Measurements from ENCODE around the gene NLRC5.
"Not testable (repeated sequence)": the region's sequence is repeated elsewhere in the genome, so short reads cannot be mapped to it uniquely, and the experiment has no call there.

NLRC5 gene

GRCh38 chr16:56983211-56983751 is 6.1 kb upstream of the NLRC5 start:
- no peak for DNase-seq (ENCODE audit: low read depth)

- no peak for DNase-seq (ENCODE audit: low read depth)
Measured at GRCh38 chr16:56984639-56985038, 4.7 kb upstream of the NLRC5 start.

- DNase-seq (ENCODE audit: low read depth) = peak; percentile 82
Measured at GRCh38 chr16:56985288-56985961, 3.9 kb upstream of the NLRC5 start.

DNA sequence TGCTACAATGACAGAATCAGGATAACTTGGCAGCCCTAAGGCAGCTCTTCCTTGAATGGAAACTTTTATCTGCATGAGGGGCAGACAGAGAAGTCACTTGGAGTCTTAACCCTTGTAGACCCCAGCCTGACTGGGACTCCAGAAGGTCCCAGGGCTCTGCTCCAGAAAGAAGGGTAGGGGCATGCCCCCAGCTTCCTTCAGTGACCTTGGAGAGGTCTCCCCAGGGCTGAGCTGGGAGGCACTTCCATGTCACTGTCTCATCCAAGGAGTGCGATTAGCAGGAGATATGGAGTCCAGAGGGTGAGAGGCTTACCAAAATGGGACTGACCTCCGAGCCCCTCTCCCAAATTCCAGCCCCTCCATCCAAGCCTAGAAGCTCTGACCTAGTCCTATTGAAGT is 3.4 kb upstream of the NLRC5 start:
- no peak for DNase-seq (ENCODE audit: low read depth)

DNA sequence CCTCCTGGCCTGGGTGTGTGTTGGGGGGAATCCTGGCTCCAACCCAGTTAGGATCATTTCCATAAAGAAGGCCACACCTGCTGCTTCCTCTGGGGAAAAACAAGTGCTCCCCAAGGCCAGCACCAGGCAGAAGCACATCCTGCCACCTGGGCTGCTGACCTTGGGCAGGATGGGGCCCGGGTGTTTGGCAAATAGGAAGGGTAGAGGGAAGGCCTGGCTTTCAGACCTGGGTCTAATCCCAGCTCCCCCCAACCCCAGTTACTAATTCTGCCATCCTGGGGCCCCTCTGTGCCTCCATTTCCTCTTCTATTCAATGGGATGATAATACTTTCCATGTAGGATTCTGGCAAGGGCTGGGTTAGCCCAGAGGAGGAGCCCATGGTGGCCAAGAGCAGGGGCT is 3.0 kb upstream of the NLRC5 start:
- DNase-seq (ENCODE audit: low read depth) = no peak

- not testable (repeated sequence) for DNase-seq (ENCODE audit: low read depth)
Measured at GRCh38 chr16:56986908-56987307, 2.4 kb upstream of the NLRC5 start.

GRCh38 chr16:56987692-56988091 is 1.7 kb upstream of the NLRC5 start:
- DNase-seq (ENCODE audit: low read depth) = no peak

GRCh38 chr16:56988161-56988947 is 1.0 kb upstream of the NLRC5 start:
- DNase-seq (ENCODE audit: low read depth) = no peak

- DNase-seq (ENCODE audit: low read depth) = no peak
Measured at GRCh38 chr16:56989988-56990387, 631 bp downstream of the NLRC5 start.

DNA sequence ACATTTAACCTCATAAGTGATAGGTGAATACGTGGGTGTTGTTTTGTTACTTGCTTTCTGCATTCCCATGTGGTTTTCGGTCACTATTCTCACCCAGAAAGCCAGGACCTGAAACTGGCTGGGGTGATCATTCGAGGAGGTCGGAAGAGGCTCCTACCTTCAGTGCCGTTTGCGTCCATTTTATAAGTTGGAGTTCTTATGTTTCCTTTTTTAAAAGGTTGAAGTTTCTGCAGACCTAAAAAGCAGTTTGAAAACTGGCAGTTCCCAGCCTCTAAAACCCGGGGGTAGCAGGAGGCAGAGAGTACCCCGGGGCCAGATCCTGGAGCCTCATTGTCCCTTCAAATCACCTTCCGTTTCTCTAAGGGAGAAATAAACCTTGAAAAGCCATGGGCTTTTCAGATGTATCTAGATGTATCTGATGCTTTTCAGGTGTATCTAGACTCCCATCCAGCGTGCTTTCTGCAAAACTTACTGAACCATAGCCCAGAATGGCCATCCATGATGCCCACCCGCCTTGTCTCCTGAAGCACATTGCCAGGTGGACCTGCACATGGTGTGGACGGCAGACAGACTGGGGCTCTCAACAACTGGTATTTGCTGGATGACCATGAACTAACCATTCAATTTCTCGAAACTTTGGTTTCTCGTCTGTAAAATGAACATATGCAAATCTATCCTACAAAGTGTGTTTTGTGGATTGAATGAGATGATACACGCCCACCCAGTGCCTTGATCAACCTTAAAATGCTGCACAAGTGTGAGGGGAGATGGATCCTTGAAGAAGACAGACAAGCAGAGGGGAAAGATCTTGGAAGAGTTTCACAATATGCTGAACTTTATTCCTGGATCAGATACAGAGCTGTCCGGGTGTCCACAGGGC is 1.3 kb downstream of the NLRC5 start:
- no peak for DNase-seq (ENCODE audit: low read depth)

GRCh38 chr16:56992431-56992830 is 3.1 kb downstream of the NLRC5 start:
- DNase-seq (ENCODE audit: low read depth) = not testable (repeated sequence)

DNA sequence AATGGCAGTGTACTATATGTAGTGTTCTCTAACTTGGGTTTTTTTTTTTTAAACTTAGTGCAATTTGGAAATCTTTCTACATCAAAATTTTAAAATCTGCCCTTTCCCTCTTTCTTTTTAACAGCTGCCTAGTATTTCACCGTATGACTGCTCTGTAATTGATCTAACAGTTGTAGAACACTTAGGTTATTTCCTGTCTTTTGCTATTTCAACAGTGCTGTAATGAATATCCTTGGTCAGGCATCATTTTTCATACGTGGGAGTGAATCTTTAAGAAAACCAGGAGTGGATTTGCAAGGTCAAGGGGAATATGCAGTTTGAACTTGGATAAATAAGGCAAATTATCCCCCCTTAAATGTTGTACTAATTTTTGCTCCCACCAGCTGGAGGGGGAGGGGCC is 3.8 kb downstream of the NLRC5 start:
- DNase-seq (ENCODE audit: low read depth) = peak; percentile 49

DNA sequence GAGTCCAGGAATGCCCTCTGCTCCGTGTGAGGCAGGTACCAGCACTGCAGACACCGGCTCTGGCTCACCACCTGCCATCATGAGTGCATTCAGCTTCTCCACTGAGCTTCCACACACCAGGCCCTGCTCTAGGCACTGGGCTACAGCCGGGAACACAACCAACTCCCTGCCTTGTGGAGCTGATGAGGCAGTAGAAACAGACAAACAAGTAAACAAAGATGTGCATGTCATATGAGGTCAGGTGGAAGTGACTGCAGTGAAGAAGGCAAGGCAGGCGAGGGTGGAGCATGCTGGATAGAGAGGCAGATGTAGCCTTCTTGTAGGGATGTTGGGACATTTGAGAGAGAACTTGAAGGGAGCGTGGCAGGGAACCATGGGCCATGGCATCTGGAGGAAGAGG is 5.0 kb downstream of the NLRC5 start:
- no peak for DNase-seq (ENCODE audit: low read depth)

DNA sequence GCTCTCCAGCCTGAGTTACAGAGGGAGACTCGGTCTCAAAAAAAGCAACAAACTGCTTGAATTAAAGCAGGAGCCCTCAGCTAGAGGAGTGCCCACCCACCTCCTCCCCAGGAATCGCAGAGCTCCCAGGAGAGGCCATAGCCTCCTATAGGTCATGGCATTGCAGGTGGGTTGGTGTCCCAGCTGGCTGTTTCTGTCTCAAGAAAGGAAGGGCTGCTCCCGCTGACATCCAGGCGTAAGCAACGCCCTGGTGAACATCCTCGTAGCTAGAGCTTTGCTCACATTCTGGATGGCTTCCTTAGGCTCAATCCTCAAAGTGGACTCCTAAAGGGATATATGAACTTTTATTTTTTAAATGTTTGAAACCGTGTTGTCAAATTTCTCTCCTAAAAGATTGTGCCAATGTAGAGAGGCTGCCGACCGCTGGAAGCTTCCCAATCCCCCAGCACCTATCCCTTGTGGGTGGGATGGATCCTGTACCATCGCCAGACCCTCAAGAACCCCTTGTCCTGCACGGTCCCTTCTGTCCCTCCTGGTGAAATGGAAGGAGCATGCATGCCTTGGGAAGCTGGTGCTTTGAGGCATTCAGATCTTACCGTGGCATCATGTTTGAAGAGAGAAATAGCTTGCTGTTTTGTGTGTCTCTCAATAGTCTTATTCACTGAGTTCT is 5.9 kb downstream of the NLRC5 start:
- no peak for DNase-seq (ENCODE audit: low read depth)

DNA sequence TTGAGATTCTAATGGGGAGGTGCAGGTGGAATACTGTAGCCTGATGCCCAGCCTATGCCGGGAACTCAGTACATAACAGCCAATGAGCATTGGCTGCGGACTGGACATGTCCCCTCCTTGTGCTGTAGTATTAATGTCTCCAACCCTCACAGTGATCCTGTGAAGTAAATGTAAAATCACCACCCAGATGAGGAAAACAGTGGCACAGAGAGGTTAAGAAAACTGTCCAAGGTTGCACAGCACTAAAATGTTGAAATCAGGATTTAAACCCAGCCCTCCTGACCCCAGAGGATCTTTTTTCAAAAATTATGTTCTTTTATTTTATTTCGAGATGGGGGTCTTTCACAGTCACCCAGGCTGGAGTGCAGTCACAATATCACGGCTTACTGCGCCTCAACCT is 7.9 kb downstream of the NLRC5 start:
- DNase-seq (ENCODE audit: low read depth) = no peak

DNA sequence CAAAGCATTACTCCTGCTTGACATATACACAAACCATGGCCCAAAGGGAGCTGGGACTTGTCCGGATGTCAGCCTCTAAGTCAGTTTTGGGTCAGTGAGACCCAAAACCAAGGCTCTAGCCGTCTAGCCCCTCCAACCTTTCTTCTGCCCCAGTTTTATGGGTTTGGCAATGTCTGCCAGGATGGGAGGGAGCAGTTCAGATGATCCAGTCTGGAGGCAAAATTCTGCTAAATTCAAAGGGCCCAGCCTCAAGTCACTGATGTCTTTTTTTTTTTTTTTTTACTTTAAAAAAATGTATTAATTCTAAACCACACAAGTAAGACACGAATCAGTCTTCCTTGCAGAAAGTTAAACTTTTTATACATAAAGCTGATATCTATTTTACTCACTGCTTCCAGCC is 8.6 kb downstream of the NLRC5 start:
- no peak for DNase-seq (ENCODE audit: low read depth)

GRCh38 chr16:56998352-56998751 is 9.0 kb downstream of the NLRC5 start:
- DNase-seq (ENCODE audit: low read depth) = no peak

- DNase-seq (ENCODE audit: low read depth) = no peak
Measured at GRCh38 chr16:56998861-56999260, 9.5 kb downstream of the NLRC5 start.

DNA sequence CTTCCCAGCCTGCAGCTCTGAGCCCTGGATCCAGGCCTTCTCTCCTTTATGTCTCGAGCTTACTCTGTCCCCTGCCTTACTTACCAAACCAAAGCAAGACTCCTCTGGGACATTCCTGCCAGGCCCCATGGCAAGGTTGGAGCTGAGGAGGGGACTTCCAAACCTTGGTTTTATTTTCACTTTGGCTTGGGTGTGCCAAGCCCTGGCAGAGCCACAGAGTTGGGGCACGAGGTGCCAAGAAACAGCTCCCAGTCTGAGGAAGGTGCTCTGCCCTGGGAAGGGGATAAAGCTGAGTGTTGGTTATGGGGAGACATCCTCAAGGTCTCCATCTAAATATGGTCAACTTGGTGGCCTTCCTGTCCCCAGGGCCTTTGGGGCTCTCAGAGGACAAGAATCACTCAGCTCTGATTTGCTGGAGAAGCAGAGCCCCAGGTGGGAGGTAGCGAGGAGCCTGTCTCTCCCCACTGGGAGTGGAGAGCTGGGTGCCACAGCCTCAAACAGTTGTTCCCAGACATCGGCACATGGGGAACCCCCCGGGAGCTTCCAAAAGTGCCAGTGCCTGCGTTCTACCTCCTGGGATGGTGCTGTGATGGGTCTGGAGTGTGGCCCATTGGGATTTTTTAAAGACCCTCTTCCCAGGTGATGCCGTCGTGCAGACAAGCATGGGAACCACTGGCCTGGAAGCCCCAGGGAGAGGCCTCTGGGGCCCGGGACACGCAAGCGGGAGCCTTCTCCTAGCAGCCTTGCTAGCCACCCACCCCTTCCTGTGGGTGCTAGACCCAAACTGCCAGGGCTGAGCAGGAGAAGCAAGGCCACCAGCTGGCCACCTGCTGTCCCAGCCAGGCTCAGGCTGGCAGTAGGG is 10.3 kb downstream of the NLRC5 start:
- DNase-seq (ENCODE audit: low read depth) = peak; percentile 15

- peak; percentile 90 for DNase-seq (ENCODE audit: low read depth)
Measured at GRCh38 chr16:57000271-57001025, 11.1 kb downstream of the NLRC5 start.
